GM12891 (cell line): ENCODE measurements around the gene TTYH3.

Experiments used
- POLR2A ChIP-seq: IDR thresholded peaks from 2 replicates; pipeline ENCODE4 v1.6.1; 2011; ENCODE audit warnings: low read depth, low read length, control low read depth
- POLR2AphosphoS5 ChIP-seq: IDR thresholded peaks from 2 replicates; pipeline ENCODE4 v1.6.1; 2011; ENCODE audit warnings: low read depth, low read length, control low read depth
- POU2F2 ChIP-seq: IDR thresholded peaks from 2 replicates; pipeline ENCODE4 v1.6.1; 2011; ENCODE audit warnings: low read depth, mild to moderate bottlenecking, control low read depth, low read length, moderate library complexity
- SPI1 ChIP-seq: IDR thresholded peaks from 2 replicates; pipeline ENCODE4 v1.6.1; 2011; ENCODE audit warnings: low read depth, low read length, control low read depth
- TAF1 ChIP-seq: IDR thresholded peaks from 2 replicates; pipeline ENCODE4 v1.6.1; 2011; ENCODE audit warnings: low read depth, low read length, control low read depth

- no peak for TF ChIP-seq POLR2A
- no peak for TF ChIP-seq POLR2AphosphoS5
- TF ChIP-seq TAF1 = no peak
- no peak for TF ChIP-seq SPI1
- TF ChIP-seq POU2F2 = no peak
These were observed 1.8 kb upstream of the TTYH3 start for GRCh38 chr7:2629746-2630681.
